ENCODE data around the gene SEC16B.

DNA sequence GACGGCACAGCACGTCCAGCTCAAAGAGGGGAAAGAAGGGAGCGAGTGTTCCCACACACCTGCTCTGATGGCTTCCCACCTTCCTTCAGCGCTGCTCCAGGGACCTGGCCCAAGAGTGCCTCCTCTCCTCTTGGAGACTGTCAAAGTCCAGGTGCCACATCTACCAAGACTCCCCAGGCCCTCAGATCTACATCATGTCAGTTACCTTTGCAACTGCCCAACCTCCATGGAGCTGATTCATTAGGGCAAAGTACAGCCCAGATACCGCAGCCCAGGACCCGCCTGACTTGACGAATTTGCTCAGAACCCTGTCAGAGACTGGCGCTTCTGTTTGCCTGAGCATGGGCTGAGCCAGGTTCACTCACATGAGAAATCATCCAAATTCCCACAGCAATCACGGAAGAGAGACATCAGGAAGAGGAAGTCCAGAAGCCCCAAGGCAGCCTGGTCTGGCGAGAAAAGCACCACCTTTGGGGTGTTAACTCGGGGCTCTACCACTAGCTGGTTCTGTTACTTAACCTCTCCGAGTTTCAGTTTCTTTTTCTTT, at the start of gene SEC16B:
- TF ChIP-seq, protein P1, sequence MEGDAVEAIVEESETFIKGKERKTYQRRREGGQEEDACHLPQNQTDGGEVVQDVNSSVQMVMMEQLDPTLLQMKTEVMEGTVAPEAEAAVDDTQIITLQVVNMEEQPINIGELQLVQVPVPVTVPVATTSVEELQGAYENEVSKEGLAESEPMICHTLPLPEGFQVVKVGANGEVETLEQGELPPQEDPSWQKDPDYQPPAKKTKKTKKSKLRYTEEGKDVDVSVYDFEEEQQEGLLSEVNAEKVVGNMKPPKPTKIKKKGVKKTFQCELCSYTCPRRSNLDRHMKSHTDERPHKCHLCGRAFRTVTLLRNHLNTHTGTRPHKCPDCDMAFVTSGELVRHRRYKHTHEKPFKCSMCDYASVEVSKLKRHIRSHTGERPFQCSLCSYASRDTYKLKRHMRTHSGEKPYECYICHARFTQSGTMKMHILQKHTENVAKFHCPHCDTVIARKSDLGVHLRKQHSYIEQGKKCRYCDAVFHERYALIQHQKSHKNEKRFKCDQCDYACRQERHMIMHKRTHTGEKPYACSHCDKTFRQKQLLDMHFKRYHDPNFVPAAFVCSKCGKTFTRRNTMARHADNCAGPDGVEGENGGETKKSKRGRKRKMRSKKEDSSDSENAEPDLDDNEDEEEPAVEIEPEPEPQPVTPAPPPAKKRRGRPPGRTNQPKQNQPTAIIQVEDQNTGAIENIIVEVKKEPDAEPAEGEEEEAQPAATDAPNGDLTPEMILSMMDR (IDR thresholded peaks at IDR 0.05; ENCODE audit: insufficient read depth, low read length, poor library complexity, severe bottlenecking), result no peak
- no peak for TF ChIP-seq EZH2phosphoT487 (conservative IDR thresholded peaks at IDR 0.05; ENCODE audit: low read length)

Measured in SU-DHL-6 (cell line).